Measurements from ENCODE around the gene DEPDC5. TPM values are rescaled to one million over a fixed set of nuclear protein-coding genes. Genes with fewer than 3 reads are reported as not detected.
A peak's percentile ranks its signal among the peaks of the same experiment; 100 is the strongest.

Gene DEPDC5
- total RNA-seq, 5 donors from 2014 or later (not counting 1 experiment from before 2014, with no cell fraction given): 40.3 to 52.7 (median 49.0) TPM

DNA sequence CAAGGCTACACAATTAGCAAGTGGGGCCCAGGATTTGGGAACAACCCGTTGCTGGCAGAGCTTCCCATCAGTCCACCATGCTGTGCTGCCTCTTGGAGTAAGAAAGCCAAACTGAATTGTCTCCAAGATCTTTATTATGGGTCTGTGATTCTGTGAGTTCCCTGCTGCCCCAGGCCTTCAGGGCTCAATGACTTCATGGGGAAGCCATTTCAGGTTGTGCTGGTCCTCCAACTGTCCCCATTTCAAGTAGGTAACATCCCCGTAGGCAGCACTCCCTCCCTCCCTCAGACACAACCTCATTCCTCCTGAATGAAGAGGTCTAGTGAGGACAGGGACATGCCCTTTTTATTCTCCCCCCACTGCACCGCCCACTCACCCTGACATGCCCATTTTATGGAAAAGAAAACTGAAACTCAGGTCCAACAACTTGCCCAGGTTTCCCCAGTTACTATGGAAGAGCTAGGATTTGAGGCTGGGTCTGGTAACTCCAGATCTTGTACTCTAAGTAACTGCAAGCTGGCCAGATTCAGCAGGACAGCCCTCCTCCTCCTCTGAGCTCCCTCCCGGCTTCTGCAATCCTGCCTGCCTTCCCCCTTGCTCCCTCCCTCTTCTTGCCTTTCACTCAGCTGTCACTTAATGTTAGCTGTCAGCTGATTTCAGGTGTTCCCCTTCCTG, 182.3 kb downstream of the DEPDC5 start:
- 92% methylated on average over 2 of the region's 4 CpGs for WGBS (ENCODE audit: insufficient coverage)

DNA sequence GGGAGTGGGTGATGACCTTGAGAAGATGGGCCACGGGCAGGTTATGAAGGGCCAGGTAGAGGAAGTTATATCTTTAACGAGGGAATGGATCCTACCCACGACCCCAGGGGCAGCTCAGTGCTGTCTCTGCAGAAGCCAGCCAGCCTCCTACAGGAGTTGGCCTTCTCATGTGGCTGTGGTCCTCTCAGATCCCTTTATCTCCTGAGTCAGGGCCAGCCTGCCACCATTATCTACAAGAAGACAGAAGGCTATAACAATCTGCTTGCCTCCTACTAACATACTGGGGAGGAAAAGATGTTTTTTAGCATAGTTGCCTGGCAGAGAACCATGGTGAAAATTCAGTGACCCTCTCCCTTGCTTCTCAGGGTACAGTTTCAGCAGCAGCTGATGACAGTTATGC, 183.5 kb downstream of the DEPDC5 start:
- Mint-ChIP-seq H3K36me3 (no peaks in the 10 kb centered on the region), H3K27me3 (peaks cover 0 to 3% of the 10 kb centered on the region in 2 donors), H3K27ac (no peak overlapping the region), H3K9me3 (no peaks in the 10 kb centered on the region), H3K4me3 (no peak overlapping the region), H3K4me1 (peaks cover 0 to 5% (median 0%) of the 10 kb centered on the region in 3 donors)
- no peaks in the 10 kb centered on the region for H3K9me3 ChIP-seq
- H3K4me1 ChIP-seq (ENCODE audit: control insufficient read depth in 1 of 2, extremely low read depth in 1 of 2, insufficient read depth in 2 of 2, low read length in 2 of 2): no peaks in the 10 kb centered on the region
- ATAC-seq (replicated peaks in 1 of 4): no peak
- 80% methylated on average over 1 of the region's 3 CpGs for WGBS (ENCODE audit: insufficient coverage)
- no peak overlapping the region for H3K4me3 ChIP-seq (ENCODE audit: control insufficient read depth in 1 of 2, extremely low read depth in 1 of 2, low read length in 1 of 2)
- no peak for DNase-seq
- ChIA-PET CTCF (no interaction called here), POLR2A (no interaction called here)
- no peak overlapping the region for H3K27ac ChIP-seq (ENCODE audit: low read length)
- peaks cover 0 to 5% of the 10 kb centered on the region in 2 experiments for H3K27me3 ChIP-seq (replicated peaks in 1 of 2; ENCODE audit: control insufficient read depth in 2 of 2, extremely low read depth in 1 of 2, insufficient read depth in 2 of 2, low read length in 1 of 2)
- no peaks in the 10 kb centered on the region for H3K36me3 ChIP-seq (ENCODE audit: control insufficient read depth in 2 of 2, extremely low read depth in 1 of 2, insufficient read depth in 1 of 2, low read length in 1 of 2)

More for the DNA sequence above, 182.3 kb downstream of the DEPDC5 start:
- CTCF ChIA-PET: no interaction called here
- no peak overlapping the region for H3K27ac Mint-ChIP-seq
- no peak overlapping the region for H3K27ac ChIP-seq (ENCODE audit: low read length)
- no peaks in the 10 kb centered on the region for H3K4me1 Mint-ChIP-seq
- H3K27me3 Mint-ChIP-seq: peaks cover 3 to 4% of the 10 kb centered on the region in 2 donors
- H3K4me3 ChIP-seq (ENCODE audit: control insufficient read depth in 1 of 2, extremely low read depth in 1 of 2, low read length in 1 of 2): no peak overlapping the region
- H3K9me3 Mint-ChIP-seq: no peaks in the 10 kb centered on the region
- POLR2A ChIA-PET: interaction anchor here in 1 of 2 donors (0.6 kb wide), 1 partner anchor 73 kb away, joined by 3 read pairs; no protein-coding TSS in a partner anchor
- DNase-seq (no peak), ATAC-seq (replicated peaks in 1 of 4) (no peak)
- no peaks in the 10 kb centered on the region for H3K36me3 Mint-ChIP-seq
- peaks cover 0 to 9% of the 10 kb centered on the region in 2 experiments for H3K27me3 ChIP-seq (replicated peaks in 1 of 2; ENCODE audit: control insufficient read depth in 2 of 2, extremely low read depth in 1 of 2, insufficient read depth in 2 of 2, low read length in 1 of 2)
- H3K4me3 Mint-ChIP-seq: no peak overlapping the region
- H3K9me3 ChIP-seq: no peaks in the 10 kb centered on the region
- no peaks in the 10 kb centered on the region for H3K36me3 ChIP-seq (ENCODE audit: control insufficient read depth in 2 of 2, extremely low read depth in 1 of 2, insufficient read depth in 1 of 2, low read length in 1 of 2)
- H3K4me1 ChIP-seq (ENCODE audit: control insufficient read depth in 1 of 2, extremely low read depth in 1 of 2, insufficient read depth in 2 of 2, low read length in 2 of 2): no peaks in the 10 kb centered on the region

DNA sequence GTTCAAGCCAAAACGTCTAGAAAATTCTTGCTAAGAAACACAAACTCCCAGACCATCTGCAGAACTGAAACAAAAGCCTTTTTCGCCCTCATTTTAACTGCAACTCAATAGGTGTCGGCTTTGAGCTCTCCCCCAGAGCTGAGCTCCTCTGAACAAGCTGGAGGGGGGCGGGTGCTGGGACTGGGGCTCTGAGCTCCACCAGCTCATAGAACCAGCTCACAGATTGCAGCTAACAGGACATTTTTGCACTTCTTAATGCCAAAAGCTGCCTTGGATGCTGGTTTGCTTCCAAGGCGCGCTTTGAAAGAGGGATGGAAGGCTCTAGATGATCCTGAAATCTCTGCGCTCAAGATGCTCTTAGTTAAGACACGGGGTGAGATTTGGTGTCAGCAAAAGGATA, 184.5 kb downstream of the DEPDC5 start:
- H3K27me3 Mint-ChIP-seq: peaks cover 0 to 3% of the 10 kb centered on the region in 2 donors
- CTCF ChIA-PET: interaction anchor here in 1 of 2 donors (0.5 kb wide), 1 partner anchor 126 kb away, joined by 4 read pairs; no protein-coding TSS in a partner anchor
- H3K9me3 Mint-ChIP-seq: no peaks in the 10 kb centered on the region
- ATAC-seq (replicated peaks in 1 of 4): no peak
- Histone ChIP-seq H3K4me1 (ENCODE audit: control insufficient read depth in 1 of 2, extremely low read depth in 1 of 2, insufficient read depth in 2 of 2, low read length in 2 of 2) (peaks cover 0 to 2% of the 10 kb centered on the region in 2 experiments), H3K27ac (ENCODE audit: low read length) (no peak overlapping the region), H3K36me3 (ENCODE audit: control insufficient read depth in 2 of 2, extremely low read depth in 1 of 2, insufficient read depth in 1 of 2, low read length in 1 of 2) (no peaks in the 10 kb centered on the region), H3K9me3 (no peaks in the 10 kb centered on the region), H3K27me3 (replicated peaks in 1 of 2; ENCODE audit: control insufficient read depth in 2 of 2, extremely low read depth in 1 of 2, insufficient read depth in 2 of 2, low read length in 1 of 2) (peaks cover 0 to 1% of the 10 kb centered on the region in 2 experiments), H3K4me3 (ENCODE audit: control insufficient read depth in 1 of 2, extremely low read depth in 1 of 2, low read length in 1 of 2) (no peak overlapping the region)
- no peak for DNase-seq
- POLR2A ChIA-PET: no interaction called here
- no peak overlapping the region for H3K27ac Mint-ChIP-seq
- no peaks in the 10 kb centered on the region for H3K36me3 Mint-ChIP-seq
- no peak overlapping the region for H3K4me3 Mint-ChIP-seq
- peaks cover 0 to 8% (median 3%) of the 10 kb centered on the region in 3 donors for H3K4me1 Mint-ChIP-seq
- WGBS (ENCODE audit: insufficient coverage): 71% methylated on average over 3 of the region's 8 CpGs

DNA sequence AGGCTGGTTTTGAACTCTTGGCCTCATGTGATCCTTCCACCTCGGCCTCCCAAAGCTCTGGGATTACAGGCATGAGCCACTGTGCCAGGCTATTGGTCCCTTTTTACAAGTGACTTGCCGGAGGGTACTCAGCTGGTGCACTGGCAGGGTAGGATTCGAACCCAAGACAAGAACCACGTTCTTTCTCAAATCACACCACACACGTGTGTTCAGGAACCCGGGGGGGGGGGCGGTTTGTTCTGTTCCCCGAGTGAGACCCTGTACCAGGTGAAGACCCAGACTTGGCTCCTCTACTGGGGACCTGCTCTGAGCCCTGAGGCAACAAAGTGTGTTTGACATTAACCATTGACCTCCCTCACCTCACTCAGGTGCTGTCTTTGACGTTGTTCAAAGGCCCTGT, 186.7 kb downstream of the DEPDC5 start:
- ChIA-PET CTCF (no interaction called here), POLR2A (no interaction called here)
- no peak overlapping the region for H3K4me3 ChIP-seq (ENCODE audit: control insufficient read depth in 1 of 2, extremely low read depth in 1 of 2, low read length in 1 of 2)
- peaks cover 0 to 15% (median 7%) of the 10 kb centered on the region in 3 donors for H3K4me1 Mint-ChIP-seq
- no peak for DNase-seq
- no peak overlapping the region for H3K27ac ChIP-seq (ENCODE audit: low read length)
- H3K4me1 ChIP-seq (ENCODE audit: control insufficient read depth in 1 of 2, extremely low read depth in 1 of 2, insufficient read depth in 2 of 2, low read length in 2 of 2): peaks cover 6 to 14% of the 10 kb centered on the region in 2 experiments
- no peaks in the 10 kb centered on the region for H3K36me3 Mint-ChIP-seq
- H3K9me3 Mint-ChIP-seq: no peaks in the 10 kb centered on the region
- 93% methylated on average over 7 of the region's 9 CpGs for WGBS (ENCODE audit: insufficient coverage)
- no peaks in the 10 kb centered on the region for H3K36me3 ChIP-seq (ENCODE audit: control insufficient read depth in 2 of 2, extremely low read depth in 1 of 2, insufficient read depth in 1 of 2, low read length in 1 of 2)
- H3K4me3 Mint-ChIP-seq: no peak overlapping the region
- ATAC-seq (replicated peaks in 1 of 4): no peak
- H3K9me3 ChIP-seq: no peaks in the 10 kb centered on the region
- H3K27ac Mint-ChIP-seq: no peak overlapping the region
- no peaks in the 10 kb centered on the region for H3K27me3 ChIP-seq (replicated peaks in 1 of 2; ENCODE audit: control insufficient read depth in 2 of 2, extremely low read depth in 1 of 2, insufficient read depth in 2 of 2, low read length in 1 of 2)
- peaks cover 0 to 3% of the 10 kb centered on the region in 2 donors for H3K27me3 Mint-ChIP-seq

DNA sequence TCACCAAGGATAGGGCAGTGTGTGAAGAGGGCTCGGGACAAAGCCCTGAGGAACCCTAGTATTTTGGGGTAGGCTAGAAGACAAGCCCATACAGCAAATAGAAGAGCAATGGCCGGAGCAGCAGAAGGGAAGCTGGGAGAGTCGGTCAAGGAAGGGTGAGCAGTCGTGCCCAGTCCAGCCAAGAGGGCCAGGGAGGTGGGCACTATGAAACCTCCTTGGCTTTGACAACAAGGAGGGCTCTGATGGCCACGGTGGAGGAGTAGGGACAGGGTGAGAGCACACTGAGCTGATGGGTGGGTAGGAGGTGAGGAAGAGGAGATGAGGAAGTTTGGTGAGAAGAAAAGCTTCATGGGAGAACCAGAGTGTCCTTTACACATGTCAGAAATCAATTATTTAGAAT, 188.3 kb downstream of the DEPDC5 start:
- no peaks in the 10 kb centered on the region for H3K9me3 ChIP-seq
- 94% methylated on average over 4 of the region's 5 CpGs for WGBS (ENCODE audit: insufficient coverage)
- no peaks in the 10 kb centered on the region for H3K9me3 Mint-ChIP-seq
- DNase-seq: no peak
- H3K27me3 Mint-ChIP-seq: peaks cover 0 to under 1% of the 10 kb centered on the region in 2 donors
- no peak overlapping the region for H3K4me3 ChIP-seq (ENCODE audit: control insufficient read depth in 1 of 2, extremely low read depth in 1 of 2, low read length in 1 of 2)
- peak overlapping the region in 1 of 2 donors; percentile 81 for H3K27ac Mint-ChIP-seq
- H3K4me1 Mint-ChIP-seq: peaks cover 2 to 18% (median 9%) of the 10 kb centered on the region in 3 donors
- H3K36me3 ChIP-seq (ENCODE audit: control insufficient read depth in 2 of 2, extremely low read depth in 1 of 2, insufficient read depth in 1 of 2, low read length in 1 of 2): no peaks in the 10 kb centered on the region
- CTCF ChIA-PET: interaction anchor here in 1 of 2 donors (1.1 kb wide), 1 partner anchor 35 kb away, joined by 4 read pairs; no protein-coding TSS in a partner anchor
- H3K27ac ChIP-seq (ENCODE audit: low read length): no peak overlapping the region
- ATAC-seq (replicated peaks in 1 of 4): no peak
- POLR2A ChIA-PET: no interaction called here
- peaks cover 6 to 27% of the 10 kb centered on the region in 2 experiments for H3K4me1 ChIP-seq (ENCODE audit: control insufficient read depth in 1 of 2, extremely low read depth in 1 of 2, insufficient read depth in 2 of 2, low read length in 2 of 2)
- H3K27me3 ChIP-seq (replicated peaks in 1 of 2; ENCODE audit: control insufficient read depth in 2 of 2, extremely low read depth in 1 of 2, insufficient read depth in 2 of 2, low read length in 1 of 2): no peaks in the 10 kb centered on the region
- no peaks in the 10 kb centered on the region for H3K36me3 Mint-ChIP-seq
- H3K4me3 Mint-ChIP-seq: peak overlapping the region in 2 of 3 donors; percentile 21 to 39

DNA sequence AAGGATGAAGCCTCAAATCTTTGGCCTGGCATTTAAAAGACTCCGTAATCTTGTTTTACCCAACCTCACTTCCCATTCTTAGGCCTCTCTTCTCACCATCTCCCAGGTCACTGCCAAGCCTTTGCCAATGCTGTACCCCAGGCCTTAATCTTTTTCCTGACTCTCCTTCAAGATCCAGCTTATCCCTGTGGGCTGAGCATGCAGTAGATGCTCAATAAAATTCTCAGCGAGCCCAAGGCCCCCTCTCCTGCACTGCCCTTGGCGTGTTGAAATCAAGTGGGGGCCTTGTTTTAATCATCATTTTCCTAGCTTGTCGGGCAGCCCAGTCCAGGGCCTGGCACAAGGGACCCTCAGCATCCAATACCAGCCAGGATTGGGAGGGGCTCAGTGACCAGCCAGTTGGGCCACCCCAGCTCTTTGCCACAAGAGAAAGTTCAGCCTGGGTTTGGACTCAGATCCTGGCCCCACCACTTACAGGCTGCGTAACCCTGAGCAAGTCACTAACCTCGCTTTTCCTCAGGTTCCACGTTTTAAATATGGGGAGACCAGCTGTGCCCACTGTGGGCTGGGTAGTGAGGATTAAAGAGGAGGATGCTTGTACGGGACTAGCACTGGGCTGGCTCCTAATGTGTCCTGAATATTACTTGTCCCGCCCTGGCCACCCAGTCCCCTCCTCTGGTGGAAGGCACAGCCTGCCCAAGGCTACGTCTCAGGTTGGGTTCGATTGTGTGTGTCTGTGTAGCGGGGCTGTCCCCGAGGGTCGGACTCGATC, 189.6 kb downstream of the DEPDC5 start:
- H3K9me3 Mint-ChIP-seq: no peaks in the 10 kb centered on the region
- H3K36me3 Mint-ChIP-seq: peaks cover under 1% of the 10 kb centered on the region
- Histone ChIP-seq H3K4me1 (ENCODE audit: control insufficient read depth in 1 of 2, extremely low read depth in 1 of 2, insufficient read depth in 2 of 2, low read length in 2 of 2) (peaks cover 6 to 27% of the 10 kb centered on the region in 2 experiments), H3K27ac (ENCODE audit: low read length) (peak overlapping the region; percentile 82), H3K4me3 (ENCODE audit: control insufficient read depth in 1 of 2, extremely low read depth in 1 of 2, low read length in 1 of 2) (peak overlapping the region; percentile 35 to 79), H3K36me3 (ENCODE audit: control insufficient read depth in 2 of 2, extremely low read depth in 1 of 2, insufficient read depth in 1 of 2, low read length in 1 of 2) (peaks cover 0 to 2% of the 10 kb centered on the region in 2 donors), H3K27me3 (replicated peaks in 1 of 2; ENCODE audit: control insufficient read depth in 2 of 2, extremely low read depth in 1 of 2, insufficient read depth in 2 of 2, low read length in 1 of 2) (no peaks in the 10 kb centered on the region), H3K9me3 (no peaks in the 10 kb centered on the region)
- peaks cover 8 to 25% (median 14%) of the 10 kb centered on the region in 3 donors for H3K4me1 Mint-ChIP-seq
- ATAC-seq (replicated peaks in 1 of 4) (no peak), DNase-seq (no peak)
- ChIA-PET CTCF (interaction anchor here in 1 of 2 donors (0.7 to 1.1 kb wide), 2 partner anchors 27 to 282 kb away, joined by 3 to 4 read pairs; partner anchors contain the start of gene PISD), POLR2A (no interaction called here)
- peak overlapping the region in 2 of 3 donors; percentile 88 to 93 for H3K4me3 Mint-ChIP-seq
- H3K27ac Mint-ChIP-seq: peak overlapping the region; percentile 59 to 77
- no peaks in the 10 kb centered on the region for H3K27me3 Mint-ChIP-seq
- WGBS (ENCODE audit: insufficient coverage): 38% methylated on average over 11 of the region's 15 CpGs

Data from T-cell (primary cell).